IMR-90 (cell line): ENCODE results near the gene SUGCT. TPM values are rescaled to one million over a fixed set of nuclear protein-coding genes. Genes with fewer than 3 reads are reported as not detected.

Experiments
- ATAC-seq: fragments of 200-7000 bp; cut with Tn5 transposase; 2 replicates; pipeline ENCODE4 v1.9.1; 2020; ENCODE audit warnings: low read depth, mild to moderate bottlenecking, moderate library complexity
- BruUV-seq: library from RNA; stranded (reverse); fragments of 400-500 nt; replicated peaks from 2 replicates; lab custom pipeline; 2021; lab: Mats Ljungman, UMichigan
- CTCF ChIA-PET: fragments of 300-600 bp; formaldehyde crosslinking; extraction: SDS; loops from one replicate; lab custom pipeline; 2021; ENCODE audit warnings: antibody characterized with exemption; lab: Yijun Ruan, JAX
- POLR2A ChIA-PET: fragments of 300-600 bp; sonication (Branson Sonifier 250); formaldehyde crosslinking; loops from one replicate; lab custom pipeline; 2022; ENCODE audit warnings: antibody characterized with exemption; ENCODE audit not compliant: unreplicated experiment; lab: Charles Lee
- DNase-seq: peaks from one replicate; pipeline ENCODE4 v3.0.0; 2013
- H2AFZ ChIP-seq: replicated peaks from 2 replicates; pipeline ENCODE3; 2013; ENCODE audit warnings: low read length, mild to moderate bottlenecking; ENCODE audit not compliant: poor library complexity
- H2AK5ac ChIP-seq: 2 replicates; pipeline ENCODE4 v1.6.1; 2013; ENCODE audit warnings: low read depth, low read length, inconsistent platforms
- H2AK9ac ChIP-seq: replicated peaks from 2 replicates; pipeline ENCODE3; 2013; ENCODE audit warnings: mild to moderate bottlenecking, low read depth, low read length, moderate library complexity; ENCODE audit not compliant: poor library complexity
- H2BK120ac ChIP-seq: 2 replicates; pipeline ENCODE4 v1.6.1; 2013; ENCODE audit warnings: low read depth, low read length, inconsistent platforms
- H2BK15ac ChIP-seq: 3 replicates; pipeline ENCODE4 v1.6.1; 2013; ENCODE audit warnings: low read depth, low read length, inconsistent platforms
- H2BK20ac ChIP-seq: 2 replicates; pipeline ENCODE4 v1.6.1; 2013; ENCODE audit warnings: low read depth, mild to moderate bottlenecking, inconsistent platforms, low read length, moderate library complexity
- H2BK5ac ChIP-seq: 2 replicates; pipeline ENCODE4 v1.6.1; 2013; ENCODE audit warnings: mild to moderate bottlenecking, low read depth, low read length, inconsistent platforms; ENCODE audit not compliant: poor library complexity, severe bottlenecking
- H3K14ac ChIP-seq: replicated peaks from 2 replicates; pipeline ENCODE4 v1.6.1; 2013; ENCODE audit warnings: low read depth, low read length, inconsistent platforms
- H3K18ac ChIP-seq: 2 replicates; pipeline ENCODE4 v1.6.1; 2013; ENCODE audit warnings: low read depth, low read length, control low read depth
- H3K23ac ChIP-seq: 2 replicates; pipeline ENCODE4 v1.6.1; 2013; ENCODE audit warnings: low read depth, low read length, inconsistent platforms
- H3K27ac ChIP-seq: 2 replicates; pipeline ENCODE4 v1.5.1; 2013; ENCODE audit warnings: mild to moderate bottlenecking, control low read depth, low read length; ENCODE audit not compliant: insufficient read depth
- H3K27me3 ChIP-seq: 2 replicates; pipeline ENCODE4 v1.6.1; 2013; ENCODE audit warnings: low read length; ENCODE audit not compliant: control insufficient read depth, insufficient read depth
- H3K36me3 ChIP-seq: 2 replicates; pipeline ENCODE4 v1.6.1; 2013; ENCODE audit warnings: low read length, mixed read lengths; ENCODE audit not compliant: control insufficient read depth, insufficient read depth
- H3K4ac ChIP-seq: 2 replicates; pipeline ENCODE4 v1.6.1; 2013; ENCODE audit warnings: low read depth, low read length, inconsistent platforms
- H3K4me1 ChIP-seq: 2 replicates; pipeline ENCODE4 v1.6.1; 2013; ENCODE audit warnings: low read length, mixed read lengths; ENCODE audit not compliant: control insufficient read depth, insufficient read depth
- H3K4me2 ChIP-seq: 2 replicates; pipeline ENCODE4 v1.6.1; 2013; ENCODE audit warnings: low read depth, mild to moderate bottlenecking, control low read depth, low read length, moderate library complexity
- H3K4me3 ChIP-seq: 2 replicates; pipeline ENCODE4 v1.5.1; 2013; ENCODE audit warnings: low read depth, mild to moderate bottlenecking, control low read depth, low read length, moderate library complexity; ENCODE audit not compliant: insufficient read depth
- H3K56ac ChIP-seq: 2 replicates; pipeline ENCODE4 v1.6.1; 2013; ENCODE audit warnings: low read length, inconsistent platforms; ENCODE audit not compliant: insufficient read depth; ENCODE audit errors: extremely low read depth
- H3K79me1 ChIP-seq, 2 experiments: 2 replicates each; pipeline ENCODE4 v1.6.1; 2013; ENCODE audit warnings: low read length in 2 of 2, inconsistent platforms in 1 of 2, low read depth in 1 of 2
- H3K9ac ChIP-seq: 2 replicates; pipeline ENCODE4 v1.6.1; 2013; ENCODE audit warnings: low read depth, low read length, control low read depth
- H3K9me1 ChIP-seq: 2 replicates; pipeline ENCODE4 v1.6.1; 2013; ENCODE audit warnings: low read length, inconsistent platforms; ENCODE audit not compliant: insufficient read depth
- H3K9me3 ChIP-seq: 2 replicates; pipeline ENCODE4 v1.6.1; 2013; ENCODE audit warnings: low read length; ENCODE audit not compliant: control insufficient read depth, insufficient read depth
- H4K20me1 ChIP-seq: 2 replicates; pipeline ENCODE4 v1.6.1; 2013; ENCODE audit warnings: low read length, inconsistent platforms; ENCODE audit not compliant: insufficient read depth
- H4K5ac ChIP-seq: 2 replicates; pipeline ENCODE4 v1.6.1; 2013; ENCODE audit warnings: mild to moderate bottlenecking, low read depth, low read length, control low read depth
- H4K8ac ChIP-seq, 2 experiments: 2 replicates each; pipeline ENCODE4 v1.6.1; 2013; ENCODE audit warnings: low read depth in 2 of 2, low read length in 2 of 2, control low read depth in 1 of 2, inconsistent platforms in 1 of 2
- H4K91ac ChIP-seq: 2 replicates; pipeline ENCODE4 v1.6.1; 2013; ENCODE audit warnings: low read depth, low read length, inconsistent platforms; ENCODE audit not compliant: insufficient read depth
- CEBPB ChIP-seq: IDR thresholded peaks from 2 replicates; pipeline ENCODE4 v1.6.1; 2012; ENCODE audit warnings: low read depth, low read length, improper control_type of control experiment
- MXI1 ChIP-seq: IDR thresholded peaks from 2 replicates; pipeline ENCODE4 v1.6.1; 2012; ENCODE audit warnings: low read depth, mild to moderate bottlenecking, low read length, moderate library complexity, borderline replicate concordance
- WGBS, 2 experiments: methylation state at CpG; one replicate each; pipeline versions ENCODE4 v1.1.5 to v1.1.7; 2013; ENCODE audit warnings: missing lambda C conversion rate in 2 of 2; ENCODE audit not compliant: insufficient read length in 1 of 2; ENCODE audit errors: extremely low coverage in 2 of 2; 5-methylcytosine and 5-hydroxymethylcytosine counted together
- dilution Hi-C: fragments of 300-500 bp; cut with HindIII; formaldehyde crosslinking; loops from one replicate; pipeline ENCODE4 v1.14.3; 2018; ENCODE audit warnings: low sequenced_read_pairs; ENCODE audit not compliant: unreplicated experiment
- in situ Hi-C: fragments of 300-500 bp; cut with MboI; formaldehyde crosslinking; loops from 3 replicates; pipeline ENCODE4 v1.14.3; 2019; ENCODE audit warnings: low sequenced_read_pairs, inconsistent platforms, mixed read lengths
- intact Hi-C: fragments of 100-400 bp; cut with micrococcal nuclease; formaldehyde crosslinking; loops from 2 replicates; pipeline ENCODE4 v1.10.0; 2022
- polyA plus RNA-seq, 3 experiments: library from polyadenylated mRNA; depleted of rRNA; stranded (reverse); fragments of >200 nt; gene quantifications; 2 replicates each; pipeline ENCODE4 v1.2.3, GENCODE V29; 2012; ENCODE audit warnings: low replicate concordance in 1 of 3
- total RNA-seq: library from RNA; depleted of rRNA; stranded (reverse); fragments of >200 nt; gene quantifications from 2 replicates; pipeline ENCODE4 v1.2.3, GENCODE V29; 2012

The SUGCT gene
- total and polyA plus RNA-seq, 2 of the 4 experiments (the other 2 are of a cell fraction), result 5.9 to 8.3 TPM

GRCh38 chr7:40192036-40192435 is 57.2 kb downstream of the SUGCT start:
- in situ Hi-C loops (no loop called here), dilution Hi-C loops (no loop called here), intact Hi-C loops (no loop called here)
- no peaks in the 10 kb centered on the region; the same call in 1 of the 2 replicates for H3K9me1 ChIP-seq
- TF ChIP-seq CEBPB (peak; percentile 56; the same call in 1 of the 2 replicates), MXI1 (no peak)
- POLR2A ChIA-PET, result no interaction called here
- no peak overlapping the region for H4K91ac ChIP-seq
- CTCF ChIA-PET, result interaction anchor here (0.7 kb wide), 1 partner anchor 950 kb away, joined by 6 read pairs; no protein-coding TSS in a partner anchor
- H3K56ac ChIP-seq, result no peak overlapping the region
- no peak overlapping the region for H3K18ac ChIP-seq
- no peak overlapping the region for H2BK5ac ChIP-seq
- H3K27me3 ChIP-seq, result no peaks in the 10 kb centered on the region
- H2AK9ac ChIP-seq, result no peak overlapping the region
- no peak overlapping the region for H2BK15ac ChIP-seq
- H3K23ac ChIP-seq, result no peak overlapping the region
- no peak overlapping the region for H3K4me3 ChIP-seq
- H2AK5ac ChIP-seq, result no peak overlapping the region
- ATAC-seq (peak; percentile 61), DNase-seq (peak; percentile 83)
- no peaks in the 10 kb centered on the region for H3K9me3 ChIP-seq
- H3K4me1 ChIP-seq, result peaks cover 3% of the 10 kb centered on the region
- no peaks in the 10 kb centered on the region for H3K36me3 ChIP-seq
- no peaks in the 10 kb centered on the region for H4K20me1 ChIP-seq
- H2BK20ac ChIP-seq, result no peak overlapping the region
- H3K4ac ChIP-seq, result no peak overlapping the region
- H3K9ac ChIP-seq, result no peak overlapping the region
- H4K5ac ChIP-seq, result no peak overlapping the region
- H3K27ac ChIP-seq, result no peak overlapping the region
- WGBS, 2 experiments, result no CpG with 5 or more reads among the region's 2 CpGs
- H3K4me2 ChIP-seq, result no peak overlapping the region
- BruUV-seq, result no TSS peak
- H3K14ac ChIP-seq, result no peak overlapping the region
- H3K79me1 ChIP-seq, result no peaks in the 10 kb centered on the region
- no peak overlapping the region for H2AFZ ChIP-seq
- no peak overlapping the region for H4K8ac ChIP-seq
- H2BK120ac ChIP-seq, result no peak overlapping the region
